A673 (cell line): Measurements from ENCODE around the gene GPR152. TPM values are rescaled to one million over a fixed set of nuclear protein-coding genes. Genes with fewer than 3 reads are reported as not detected.

Experiments used
- BruUV-seq: library from RNA; stranded (reverse); fragments of 400-500 nt; replicated peaks from 2 replicates; lab custom pipeline; 2021; lab: Mats Ljungman, UMichigan
- CTCF ChIA-PET: fragments of 300-600 bp; sonication (Branson Sonifier 250); formaldehyde crosslinking; loops from one replicate; lab custom pipeline; 2022; ENCODE audit warnings: antibody characterized with exemption; lab: Charles Lee
- POLR2A ChIA-PET: fragments of 300-600 bp; sonication (Branson Sonifier 250); formaldehyde crosslinking; loops from one replicate; lab custom pipeline; 2022; ENCODE audit warnings: antibody characterized with exemption; ENCODE audit not compliant: low non-redundant PET; lab: Charles Lee
- DNase-seq: peaks from one replicate; pipeline ENCODE4 v3.0.0-alpha.2; 2015; ENCODE audit warnings: low spot score
- H3K27ac ChIP-seq: fragments of 200-600 bp; sonication (generic); 2 replicates; pipeline ENCODE4 v1.5.1; 2016; ENCODE audit warnings: mixed run types, low read depth, mild to moderate bottlenecking, mixed read lengths, antibody characterized with exemption, low read length; ENCODE audit not compliant: poor library complexity, severe bottlenecking
- H3K27me3 ChIP-seq: fragments of 200-600 bp; sonication (generic); replicated peaks from 2 replicates; pipeline ENCODE4 v1.6.1; 2017; ENCODE audit warnings: mixed run types, low read depth, mild to moderate bottlenecking, mixed read lengths, antibody characterized with exemption, low read length; ENCODE audit not compliant: insufficient read depth, poor library complexity
- H3K36me3 ChIP-seq: fragments of 200-600 bp; sonication (generic); 2 replicates; pipeline ENCODE4 v1.6.1; 2016; ENCODE audit warnings: mixed run types, mild to moderate bottlenecking, mixed read lengths, antibody characterized with exemption, low read length; ENCODE audit not compliant: insufficient read depth, poor library complexity, severe bottlenecking
- H3K4me1 ChIP-seq: fragments of 200-600 bp; sonication (generic); 2 replicates; pipeline ENCODE4 v1.6.1; 2017; ENCODE audit warnings: mixed run types, mild to moderate bottlenecking, mixed read lengths, antibody characterized with exemption, low read length; ENCODE audit not compliant: insufficient read depth, poor library complexity, severe bottlenecking
- H3K4me3 ChIP-seq: fragments of 200-600 bp; sonication (generic); 2 replicates; pipeline ENCODE4 v1.5.1; 2016; ENCODE audit warnings: low read depth, mixed run types, mild to moderate bottlenecking, mixed read lengths, low read length; ENCODE audit not compliant: poor library complexity, severe bottlenecking
- H3K9me3 ChIP-seq: fragments of 200-600 bp; sonication (generic); 2 replicates; pipeline ENCODE4 v1.6.1; 2016; ENCODE audit warnings: mixed run types, low read depth, mild to moderate bottlenecking, mixed read lengths, antibody characterized with exemption, low read length; ENCODE audit not compliant: poor library complexity, severe bottlenecking
- CTCF ChIP-seq: fragments of 300-800, 200-600 bp; sonication (generic); conservative IDR thresholded peaks from 2 replicates; pipeline ENCODE4 v1.5.1; 2017; ENCODE audit warnings: low read depth, mild to moderate bottlenecking, antibody characterized with exemption, low read length, moderate library complexity, mixed read lengths
- EZH2 ChIP-seq: fragments of 200-600 bp; sonication (generic); IDR thresholded peaks from 2 replicates; pipeline ENCODE4 v1.6.1; 2017; ENCODE audit warnings: borderline replicate concordance, low read depth, mild to moderate bottlenecking, mixed read lengths, antibody characterized with exemption, low read length; ENCODE audit not compliant: poor library complexity, severe bottlenecking
- intact Hi-C: fragments of 100-400 bp; cut with micrococcal nuclease; formaldehyde crosslinking; loops from one replicate; pipeline ENCODE4 v1.10.0; 2022; ENCODE audit not compliant: unreplicated experiment
- total RNA-seq: library from RNA; stranded (reverse); gene quantifications from 2 replicates; pipeline ENCODE4 v1.2.3, GENCODE V29; 2021

Gene GPR152
- total RNA-seq, 1 experiment from 2014 or later: not detected

DNA sequence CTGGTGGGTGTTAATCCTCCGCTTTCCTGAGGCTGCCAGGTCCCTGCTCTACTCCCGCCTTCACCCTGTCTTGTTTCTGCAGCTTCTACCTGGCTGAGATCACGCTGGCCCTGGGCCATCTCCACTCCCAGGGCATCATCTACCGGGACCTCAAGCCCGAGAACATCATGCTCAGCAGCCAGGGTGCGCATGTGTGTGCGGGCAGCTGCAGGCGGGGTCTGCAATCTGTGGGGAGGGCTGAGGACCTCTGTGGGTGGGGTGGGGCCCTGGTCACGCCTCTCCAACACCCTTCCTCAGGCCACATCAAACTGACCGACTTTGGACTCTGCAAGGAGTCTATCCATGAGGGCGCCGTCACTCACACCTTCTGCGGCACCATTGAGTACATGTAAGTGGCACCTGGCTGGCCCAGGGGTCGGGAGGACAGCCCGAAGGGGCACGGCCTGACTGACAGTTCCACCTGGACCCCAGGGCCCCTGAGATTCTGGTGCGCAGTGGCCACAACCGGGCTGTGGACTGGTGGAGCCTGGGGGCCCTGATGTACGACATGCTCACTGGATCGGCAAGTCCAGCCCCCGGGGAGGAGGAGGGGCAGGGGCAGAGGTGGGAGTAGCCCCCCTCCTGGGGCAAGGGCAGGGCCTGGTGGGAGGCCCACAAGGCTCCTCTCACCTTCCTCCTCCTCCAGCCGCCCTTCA is 19.7 kb downstream of the GPR152 start:
- DNase-seq: no peak
- POLR2A ChIA-PET: no interaction called here
- Histone ChIP-seq H3K27ac (no peak overlapping the region), H3K27me3 (no peaks in the 10 kb centered on the region), H3K9me3 (no peaks in the 10 kb centered on the region), H3K4me1 (peaks cover 8% of the 10 kb centered on the region), H3K36me3 (peaks cover 26% of the 10 kb centered on the region), H3K4me3 (no peak overlapping the region)
- CTCF ChIA-PET: no interaction called here
- TF ChIP-seq CTCF: no peak
- TF ChIP-seq EZH2: no peak
- intact Hi-C loops: no loop called here
- BruUV-seq: no TSS peak

DNA sequence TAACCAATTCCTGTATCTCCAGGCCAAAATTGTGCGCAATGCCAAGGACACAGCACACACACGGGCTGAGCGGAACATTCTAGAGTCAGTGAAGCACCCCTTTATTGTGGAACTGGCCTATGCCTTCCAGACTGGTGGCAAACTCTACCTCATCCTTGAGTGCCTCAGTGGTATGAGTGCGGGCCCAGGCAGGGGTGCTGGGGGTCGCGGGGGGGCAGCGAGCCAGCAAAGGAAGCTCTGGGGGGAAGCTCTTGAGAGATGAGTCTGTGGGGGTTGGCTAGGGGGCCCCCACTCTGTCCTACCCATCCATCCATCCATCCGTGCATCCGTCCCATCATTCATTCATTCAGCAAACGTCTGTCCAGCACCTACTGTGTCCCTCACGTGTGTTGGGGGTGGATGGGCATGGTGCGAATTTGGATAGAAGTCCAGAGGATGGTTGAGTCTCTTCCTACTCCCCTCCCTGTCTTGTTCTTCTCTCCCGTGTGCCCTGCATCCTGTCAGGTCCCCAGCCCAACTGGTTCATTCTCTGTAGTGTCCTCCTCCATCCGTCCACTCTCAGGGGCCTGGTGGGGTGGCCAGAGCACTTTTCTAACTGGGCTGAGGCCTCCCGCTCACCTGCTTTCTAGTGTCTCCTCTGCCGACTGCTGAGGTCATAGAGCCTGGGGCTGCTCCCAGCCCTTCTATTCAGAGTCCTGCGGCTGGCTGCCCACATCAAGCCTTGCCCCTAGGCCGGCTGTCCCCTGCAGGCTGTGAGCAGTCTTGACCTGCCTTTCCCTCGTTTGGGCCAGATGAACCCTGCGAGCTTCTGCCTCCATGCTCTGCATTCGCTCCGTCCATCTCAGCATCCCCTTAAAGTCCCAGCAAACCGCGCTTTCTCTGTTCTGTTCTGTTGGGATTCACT is 20.9 kb downstream of the GPR152 start:
- ChIA-PET CTCF (no interaction called here), POLR2A (no interaction called here)
- no peaks in the 10 kb centered on the region for H3K9me3 ChIP-seq
- no peak overlapping the region for H3K4me3 ChIP-seq
- H3K4me1 ChIP-seq: peaks cover 11% of the 10 kb centered on the region
- peaks cover 21% of the 10 kb centered on the region for H3K36me3 ChIP-seq
- DNase-seq: no peak
- no peak for TF ChIP-seq CTCF
- no peaks in the 10 kb centered on the region for H3K27me3 ChIP-seq
- intact Hi-C loops: no loop called here
- no TSS peak for BruUV-seq
- no peak overlapping the region for H3K27ac ChIP-seq

DNA sequence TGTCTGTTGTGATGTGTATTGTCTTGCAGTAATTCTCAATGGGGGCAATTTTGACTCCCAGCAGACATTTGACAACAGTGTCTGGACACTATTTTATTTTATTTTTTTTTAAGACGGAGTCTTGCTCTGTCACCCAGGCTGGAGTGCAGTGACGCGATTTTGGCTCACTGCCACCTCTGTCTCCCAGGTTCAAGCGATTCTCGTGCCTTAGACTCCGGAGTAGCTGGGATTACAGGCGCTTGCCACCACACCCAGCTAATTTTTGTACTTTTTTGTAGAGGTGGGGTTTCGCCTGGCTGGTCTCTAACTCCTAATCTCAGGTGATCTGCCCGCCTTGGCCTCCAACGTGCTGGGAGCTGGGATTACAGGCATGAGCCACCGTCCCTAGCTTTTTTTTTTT is 22.8 kb downstream of the GPR152 start:
- H3K4me3 ChIP-seq: no peak overlapping the region
- intact Hi-C loops: no loop called here

More for the DNA sequence above, 22.8 kb downstream of the GPR152 start:
- Histone ChIP-seq H3K36me3 (peaks cover 20% of the 10 kb centered on the region), H3K27ac (no peak overlapping the region), H3K4me1 (peaks cover 11% of the 10 kb centered on the region), H3K9me3 (no peaks in the 10 kb centered on the region), H3K27me3 (no peaks in the 10 kb centered on the region)
- no peak for TF ChIP-seq EZH2
- TF ChIP-seq CTCF: no peak
- BruUV-seq: no TSS peak
- DNase-seq: no peak
- POLR2A ChIA-PET: interaction anchor here (0.6 kb wide), 1 partner anchor 53 kb away, joined by 7 read pairs; the partner anchor contains the start of gene AIP
- CTCF ChIA-PET: no interaction called here
